Neural progenitor cell (in vitro differentiated cells): Measurements from ENCODE around the gene TMPRSS6. TPM values are rescaled to one million over a fixed set of nuclear protein-coding genes. Genes with fewer than 3 reads are reported as not detected.

Experiments
- DNase-seq: peaks from one replicate; pipeline ENCODE4 v3.0.0-alpha.2; 2016; ENCODE audit warnings: low spot score
- H2AFZ ChIP-seq: fragments of 200-600 bp; sonication (generic); replicated peaks from 2 replicates; pipeline ENCODE4 v1.6.1; 2016; ENCODE audit warnings: antibody characterized with exemption
- H3F3A ChIP-seq: fragments of 200-600 bp; sonication (generic); 2 replicates; pipeline ENCODE4 v1.6.1; 2016; ENCODE audit warnings: antibody characterized with exemption, low read depth
- H3K27ac ChIP-seq: fragments of 200-600 bp; sonication (generic); 2 replicates; pipeline ENCODE4 v1.5.1; 2016; ENCODE audit warnings: mild to moderate bottlenecking
- H3K27me3 ChIP-seq: fragments of 200-600 bp; sonication (generic); 2 replicates; pipeline ENCODE4 v1.6.1; 2016; ENCODE audit warnings: mild to moderate bottlenecking, moderate library complexity
- H3K36me3 ChIP-seq: fragments of 200-600 bp; sonication (generic); 2 replicates; pipeline ENCODE4 v1.5.1; 2016
- H3K4me1 ChIP-seq: fragments of 200-600 bp; sonication (generic); 2 replicates; pipeline ENCODE4 v1.6.1; 2016; ENCODE audit warnings: mixed run types
- H3K4me2 ChIP-seq: fragments of 200-600 bp; sonication (generic); 2 replicates; pipeline ENCODE4 v1.6.1; 2016
- H3K4me3 ChIP-seq: fragments of 200-600 bp; sonication (generic); 2 replicates; pipeline ENCODE4 v1.5.1; 2016
- H3K79me2 ChIP-seq: fragments of 200-600 bp; sonication (generic); 2 replicates; pipeline ENCODE4 v1.6.1; 2016; ENCODE audit warnings: low read depth
- H3K9ac ChIP-seq: fragments of 200-600 bp; sonication (generic); 2 replicates; pipeline ENCODE4 v1.6.1; 2016
- H3K9me3 ChIP-seq: fragments of 200-600 bp; sonication (generic); 2 replicates; pipeline ENCODE4 v1.5.1; 2016; ENCODE audit warnings: low read depth
- H4K20me1 ChIP-seq: fragments of 200-600 bp; sonication (generic); 2 replicates; pipeline ENCODE4 v1.6.1; 2016; ENCODE audit warnings: low read depth
- H3K27ac Mint-ChIP-seq: 3 replicates; pipeline ENCODE4 v1.8.0; 2021; ENCODE audit warnings: mixed read lengths
- H3K27me3 Mint-ChIP-seq: 2 replicates; pipeline ENCODE4 v1.8.0; 2022; ENCODE audit warnings: low read depth, mild to moderate bottlenecking, inconsistent platforms, moderate library complexity, mixed read lengths; ENCODE audit not compliant: insufficient read depth
- H3K36me3 Mint-ChIP-seq: 3 replicates; pipeline ENCODE4 v1.8.0; 2021; ENCODE audit warnings: mixed read lengths
- H3K4me1 Mint-ChIP-seq: 3 replicates; pipeline ENCODE4 v1.8.0; 2021; ENCODE audit warnings: mixed read lengths
- H3K4me3 Mint-ChIP-seq: 3 replicates; pipeline ENCODE4 v1.8.0; 2021; ENCODE audit warnings: mild to moderate bottlenecking, moderate library complexity, mixed read lengths
- H3K9me3 Mint-ChIP-seq: 3 replicates; pipeline ENCODE4 v1.8.0; 2020; ENCODE audit warnings: mixed read lengths
- EZH2 ChIP-seq: fragments of 200-600 bp; sonication (generic); IDR thresholded peaks from 2 replicates; pipeline ENCODE4 v1.6.1; 2017; ENCODE audit warnings: antibody characterized with exemption, mild to moderate bottlenecking, moderate library complexity
- EZH2phosphoT487 ChIP-seq: fragments of 200-600 bp; sonication (generic); IDR thresholded peaks from 2 replicates; pipeline ENCODE4 v1.6.1; 2017; ENCODE audit warnings: antibody characterized with exemption
- total RNA-seq: library from RNA; depleted of rRNA; stranded (reverse); fragments of >200 nt; gene quantifications from 2 replicates; pipeline ENCODE4 v1.2.3, GENCODE V29; 2015; ENCODE audit warnings: low replicate concordance
- TF ChIP-seq, protein P1 (sequence below): fragments of 200-600 bp; sonication (generic); IDR thresholded peaks from 2 replicates; pipeline ENCODE4 v1.5.1; 2017; ENCODE audit warnings: antibody characterized with exemption, mild to moderate bottlenecking

Gene TMPRSS6
- total RNA-seq, 1 donor from 2014 or later: not detected

DNA sequence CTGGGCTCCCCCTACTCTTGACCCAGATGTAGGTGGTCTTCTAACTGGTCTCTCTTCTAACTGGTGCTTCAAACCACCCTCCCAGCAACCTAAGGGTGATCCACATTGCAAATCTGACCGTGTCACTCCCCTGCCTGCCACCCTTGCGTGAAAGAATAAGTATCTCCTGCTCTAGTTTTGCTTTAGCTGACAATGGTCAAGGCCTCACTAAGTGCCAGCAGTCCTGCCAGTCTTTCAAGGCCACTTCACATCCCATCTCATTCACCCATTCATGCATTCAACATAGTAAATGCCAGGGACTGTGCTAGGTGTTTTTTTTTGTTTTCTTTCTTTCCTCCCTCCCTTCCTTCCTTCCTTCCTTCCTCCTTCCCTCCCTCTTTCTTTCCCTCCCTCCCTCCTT is 60.3 kb downstream of the TMPRSS6 start:
- Mint-ChIP-seq H3K27ac (no peak overlapping the region), H3K36me3 (no peaks in the 10 kb centered on the region), H3K4me1 (peaks cover 19% of the 10 kb centered on the region), H3K9me3 (no peaks in the 10 kb centered on the region), H3K4me3 (no peak overlapping the region), H3K27me3 (peaks cover 2% of the 10 kb centered on the region)
- H2AFZ ChIP-seq: no peak overlapping the region
- peaks cover 13% of the 10 kb centered on the region for H3F3A ChIP-seq
- H3K27ac ChIP-seq: no peak overlapping the region
- no peak for DNase-seq
- H3K4me1 ChIP-seq: peaks cover 5% of the 10 kb centered on the region
- H3K9ac ChIP-seq: no peak overlapping the region
- H3K27me3 ChIP-seq: peaks cover 12% of the 10 kb centered on the region
- H3K9me3 ChIP-seq: no peaks in the 10 kb centered on the region
- peaks cover 5% of the 10 kb centered on the region for H4K20me1 ChIP-seq
- H3K4me2 ChIP-seq: no peak overlapping the region
- no peak overlapping the region for H3K4me3 ChIP-seq
- no peaks in the 10 kb centered on the region for H3K79me2 ChIP-seq
- TF ChIP-seq EZH2: no peak
- no peak for TF ChIP-seq EZH2phosphoT487
- TF ChIP-seq, protein P1, sequence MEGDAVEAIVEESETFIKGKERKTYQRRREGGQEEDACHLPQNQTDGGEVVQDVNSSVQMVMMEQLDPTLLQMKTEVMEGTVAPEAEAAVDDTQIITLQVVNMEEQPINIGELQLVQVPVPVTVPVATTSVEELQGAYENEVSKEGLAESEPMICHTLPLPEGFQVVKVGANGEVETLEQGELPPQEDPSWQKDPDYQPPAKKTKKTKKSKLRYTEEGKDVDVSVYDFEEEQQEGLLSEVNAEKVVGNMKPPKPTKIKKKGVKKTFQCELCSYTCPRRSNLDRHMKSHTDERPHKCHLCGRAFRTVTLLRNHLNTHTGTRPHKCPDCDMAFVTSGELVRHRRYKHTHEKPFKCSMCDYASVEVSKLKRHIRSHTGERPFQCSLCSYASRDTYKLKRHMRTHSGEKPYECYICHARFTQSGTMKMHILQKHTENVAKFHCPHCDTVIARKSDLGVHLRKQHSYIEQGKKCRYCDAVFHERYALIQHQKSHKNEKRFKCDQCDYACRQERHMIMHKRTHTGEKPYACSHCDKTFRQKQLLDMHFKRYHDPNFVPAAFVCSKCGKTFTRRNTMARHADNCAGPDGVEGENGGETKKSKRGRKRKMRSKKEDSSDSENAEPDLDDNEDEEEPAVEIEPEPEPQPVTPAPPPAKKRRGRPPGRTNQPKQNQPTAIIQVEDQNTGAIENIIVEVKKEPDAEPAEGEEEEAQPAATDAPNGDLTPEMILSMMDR: no peak
- no peaks in the 10 kb centered on the region for H3K36me3 ChIP-seq

DNA sequence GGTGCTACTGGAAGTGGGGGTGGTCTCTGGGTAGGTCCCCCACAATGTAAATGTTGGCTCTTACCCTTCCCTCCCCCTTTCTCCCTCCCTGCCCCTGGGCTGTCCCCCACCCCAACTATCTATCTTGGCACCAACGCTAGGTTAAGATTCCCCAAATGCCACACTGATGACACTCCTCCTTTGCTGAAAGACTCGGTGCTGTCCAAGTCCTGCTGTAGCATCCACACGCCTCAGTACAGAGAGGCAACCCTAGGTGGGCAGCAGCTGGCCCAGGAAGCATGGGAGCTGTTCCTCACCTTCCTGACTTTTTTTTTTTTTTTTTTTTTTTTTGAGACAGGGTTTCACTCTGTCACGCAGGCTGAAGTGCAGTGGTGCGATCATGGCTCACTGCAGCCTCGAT is 61.4 kb downstream of the TMPRSS6 start:
- Histone ChIP-seq H4K20me1 (peaks cover 5% of the 10 kb centered on the region), H3K4me3 (no peak overlapping the region), H3K79me2 (no peaks in the 10 kb centered on the region), H3K27ac (no peak overlapping the region), H3F3A (peaks cover 13% of the 10 kb centered on the region), H3K27me3 (peaks cover 12% of the 10 kb centered on the region), H3K36me3 (no peaks in the 10 kb centered on the region), H2AFZ (no peak overlapping the region), H3K9ac (no peak overlapping the region), H3K4me1 (peaks cover 9% of the 10 kb centered on the region), H3K9me3 (no peaks in the 10 kb centered on the region), H3K4me2 (no peak overlapping the region)
- H3K36me3 Mint-ChIP-seq: no peaks in the 10 kb centered on the region
- DNase-seq: no peak
- no peaks in the 10 kb centered on the region for H3K9me3 Mint-ChIP-seq
- peaks cover 19% of the 10 kb centered on the region for H3K4me1 Mint-ChIP-seq
- no peak overlapping the region for H3K27ac Mint-ChIP-seq
- peaks cover 7% of the 10 kb centered on the region for H3K27me3 Mint-ChIP-seq
- no peak overlapping the region for H3K4me3 Mint-ChIP-seq
- TF ChIP-seq, protein P1: no peak
- TF ChIP-seq EZH2 (no peak), EZH2phosphoT487 (no peak)

DNA sequence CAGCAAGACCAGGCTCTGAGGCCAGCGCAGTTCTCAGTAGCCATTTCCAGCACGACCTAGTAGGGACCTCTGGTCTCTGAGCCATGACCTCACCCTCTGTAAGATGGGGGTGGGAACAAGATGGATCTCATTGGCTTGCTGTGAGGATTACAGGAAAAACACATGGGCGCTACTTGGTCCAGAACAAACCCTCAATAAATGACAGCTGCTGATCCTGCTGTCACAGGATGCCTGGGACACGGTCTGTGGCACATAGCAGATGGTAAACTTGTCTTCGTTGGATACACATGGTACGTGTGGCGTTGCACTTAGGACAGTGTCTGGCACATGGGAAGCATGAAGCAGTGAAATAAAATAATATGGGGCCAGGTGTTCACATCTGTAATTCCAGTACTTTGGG is 62.5 kb downstream of the TMPRSS6 start:
- H3K9me3 ChIP-seq: no peaks in the 10 kb centered on the region
- Mint-ChIP-seq H3K27ac (peak overlapping the region; percentile 91), H3K4me1 (peaks cover 19% of the 10 kb centered on the region), H3K4me3 (no peak overlapping the region), H3K9me3 (no peaks in the 10 kb centered on the region), H3K36me3 (no peaks in the 10 kb centered on the region), H3K27me3 (peaks cover 7% of the 10 kb centered on the region)
- H3K36me3 ChIP-seq: no peaks in the 10 kb centered on the region
- H3K27me3 ChIP-seq: peaks cover 12% of the 10 kb centered on the region
- peaks cover 12% of the 10 kb centered on the region for H3K4me1 ChIP-seq
- H4K20me1 ChIP-seq: no peaks in the 10 kb centered on the region
- no peak overlapping the region for H3K4me3 ChIP-seq
- DNase-seq: no peak
- no peak for TF ChIP-seq EZH2
- TF ChIP-seq, protein P1: no peak
- no peak for TF ChIP-seq EZH2phosphoT487
- peaks cover 11% of the 10 kb centered on the region for H3F3A ChIP-seq
- H3K4me2 ChIP-seq: no peak overlapping the region
- no peaks in the 10 kb centered on the region for H3K79me2 ChIP-seq
- H3K27ac ChIP-seq: no peak overlapping the region
- no peak overlapping the region for H2AFZ ChIP-seq
- H3K9ac ChIP-seq: no peak overlapping the region
